Breast epithelium (tissue), 3 donors: ENCODE data around the gene NCEH1.

Experiments used
- POLR2A ChIP-seq: fragments of 450-650 bp; IDR thresholded peaks from one replicate; pipeline ENCODE4 v1.6.1; 2016; ENCODE audit warnings: antibody characterized with exemption, mild to moderate bottlenecking, moderate library complexity
- POLR2AphosphoS5 ChIP-seq, 3 donors: sonication (generic); formaldehyde crosslinking; IDR thresholded peaks; one replicate each; pipeline ENCODE4 v1.6.1; 2017; ENCODE audit warnings: antibody characterized with exemption in 3 of 3
- TF ChIP-seq, protein P1 (sequence below), 3 donors: fragments of 450-650 bp; IDR thresholded peaks; one replicate each; pipeline ENCODE4 v1.5.1; 2016 to 2017; ENCODE audit warnings: antibody characterized with exemption in 3 of 3, mild to moderate bottlenecking in 3 of 3, moderate library complexity in 3 of 3

DNA sequence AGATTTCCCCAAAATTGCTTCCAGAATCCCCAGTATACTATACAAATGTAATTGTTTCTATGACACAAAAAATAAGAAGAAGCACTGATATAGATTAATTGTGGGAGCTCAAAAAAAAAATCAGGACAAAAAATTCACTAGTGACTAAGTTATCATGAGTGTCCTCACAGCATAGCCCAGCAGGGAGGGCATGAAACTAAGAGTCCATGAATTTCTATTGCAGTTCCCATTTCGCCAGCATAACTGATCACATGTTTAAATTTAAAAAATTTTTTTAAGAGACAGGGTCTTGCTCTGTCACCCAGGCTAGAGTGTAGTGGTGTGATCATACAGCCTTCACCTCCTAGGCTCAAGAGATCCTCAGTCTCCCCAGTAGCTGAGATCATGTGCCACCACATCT, 10.6 kb downstream of the NCEH1 start:
- TF ChIP-seq POLR2A: no peak
- TF ChIP-seq, protein P1, sequence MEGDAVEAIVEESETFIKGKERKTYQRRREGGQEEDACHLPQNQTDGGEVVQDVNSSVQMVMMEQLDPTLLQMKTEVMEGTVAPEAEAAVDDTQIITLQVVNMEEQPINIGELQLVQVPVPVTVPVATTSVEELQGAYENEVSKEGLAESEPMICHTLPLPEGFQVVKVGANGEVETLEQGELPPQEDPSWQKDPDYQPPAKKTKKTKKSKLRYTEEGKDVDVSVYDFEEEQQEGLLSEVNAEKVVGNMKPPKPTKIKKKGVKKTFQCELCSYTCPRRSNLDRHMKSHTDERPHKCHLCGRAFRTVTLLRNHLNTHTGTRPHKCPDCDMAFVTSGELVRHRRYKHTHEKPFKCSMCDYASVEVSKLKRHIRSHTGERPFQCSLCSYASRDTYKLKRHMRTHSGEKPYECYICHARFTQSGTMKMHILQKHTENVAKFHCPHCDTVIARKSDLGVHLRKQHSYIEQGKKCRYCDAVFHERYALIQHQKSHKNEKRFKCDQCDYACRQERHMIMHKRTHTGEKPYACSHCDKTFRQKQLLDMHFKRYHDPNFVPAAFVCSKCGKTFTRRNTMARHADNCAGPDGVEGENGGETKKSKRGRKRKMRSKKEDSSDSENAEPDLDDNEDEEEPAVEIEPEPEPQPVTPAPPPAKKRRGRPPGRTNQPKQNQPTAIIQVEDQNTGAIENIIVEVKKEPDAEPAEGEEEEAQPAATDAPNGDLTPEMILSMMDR (IDR thresholded peaks at IDR 0.05): no peak
- TF ChIP-seq POLR2AphosphoS5 (IDR thresholded peaks at IDR 0.05): no peak
